ENCODE measurements around the gene EIPR1. TPM values are rescaled to one million over a fixed set of nuclear protein-coding genes. Genes with fewer than 3 reads are reported as not detected.

The EIPR1 gene
- total and polyA plus RNA-seq, 2 of the 4 experiments (the other 2 are of a cell fraction), result 46.5 to 67.4 TPM

GRCh38 chr2:3142961-3143571 is 234.6 kb downstream of the EIPR1 start:
- Histone ChIP-seq H2BK20ac (ENCODE audit: low read depth, low read length) (no peak overlapping the region), H3K9ac (ENCODE audit: low read depth, low read length) (no peak overlapping the region), H2AK5ac (ENCODE audit: low read depth, low read length) (no peak overlapping the region), H3K56ac (ENCODE audit: extremely low read depth, insufficient read depth, low read length) (no peak overlapping the region), H4K91ac (ENCODE audit: insufficient read depth, low read depth, low read length) (no peak overlapping the region), H2AK9ac (replicated peaks; ENCODE audit: low read depth, low read length, poor library complexity) (no peak overlapping the region), H4K20me1 (ENCODE audit: insufficient read depth, low read length) (no peaks in the 10 kb centered on the region), H3K36me3 (ENCODE audit: control insufficient read depth, insufficient read depth, low read length) (no peaks in the 10 kb centered on the region), H3K14ac (replicated peaks; ENCODE audit: low read depth, low read length) (no peak overlapping the region), H2BK120ac (ENCODE audit: low read depth, low read length) (no peak overlapping the region), H3K9me3 (ENCODE audit: control insufficient read depth, insufficient read depth, low read length) (no peaks in the 10 kb centered on the region; the same call in 1 of the 2 replicates), H3K4me3 (ENCODE audit: insufficient read depth, low read depth, low read length) (no peak overlapping the region), H2AFZ (replicated peaks; ENCODE audit: low read length, poor library complexity) (no peak overlapping the region), H3K9me1 (ENCODE audit: insufficient read depth, low read length) (no peaks in the 10 kb centered on the region), H3K27ac (ENCODE audit: insufficient read depth, low read length) (no peak overlapping the region), H3K4me1 (ENCODE audit: control insufficient read depth, insufficient read depth, low read length) (no peaks in the 10 kb centered on the region), H3K27me3 (ENCODE audit: control insufficient read depth, insufficient read depth, low read length) (no peaks in the 10 kb centered on the region), H2BK5ac (ENCODE audit: low read depth, low read length, poor library complexity, severe bottlenecking) (no peak overlapping the region), H4K5ac (ENCODE audit: low read depth, low read length) (no peak overlapping the region), H4K8ac (ENCODE audit: low read depth in 2 of 2, low read length in 2 of 2) (no peak overlapping the region), H3K4ac (ENCODE audit: low read depth, low read length) (no peak overlapping the region), H3K23ac (ENCODE audit: low read depth, low read length) (no peak overlapping the region), H3K4me2 (ENCODE audit: low read depth, low read length) (no peak overlapping the region), H3K18ac (ENCODE audit: low read depth, low read length) (no peak overlapping the region), H3K79me1 (ENCODE audit: low read depth in 1 of 2, low read length in 2 of 2) (no peaks in the 10 kb centered on the region), H2BK15ac (ENCODE audit: low read depth, low read length) (no peak overlapping the region)
- ATAC-seq (ENCODE audit: low read depth) (no peak), DNase-seq (no peak)
- dilution Hi-C loops (cut with HindIII; ENCODE audit: low sequenced_read_pairs, unreplicated experiment), result no loop called here
- in situ Hi-C loops (cut with MboI; ENCODE audit: low sequenced_read_pairs), result no loop called here
- intact Hi-C loops (cut with micrococcal nuclease), result no loop called here
- BruUV-seq (replicated peaks), result no TSS peak
- no peak for TF ChIP-seq BHLHE40 (IDR thresholded peaks at IDR 0.05; ENCODE audit: low read depth, low read length)
- TF ChIP-seq RFX5 (IDR thresholded peaks at IDR 0.05; ENCODE audit: low read depth, low read length), result no peak
- TF ChIP-seq SMC3 (IDR thresholded peaks at IDR 0.05; ENCODE audit: low read depth, low read length), result no peak
- no peak for TF ChIP-seq MAZ (IDR thresholded peaks at IDR 0.05; ENCODE audit: borderline replicate concordance, low read depth, low read length)
- no peak for TF ChIP-seq CHD1 (IDR thresholded peaks at IDR 0.05; ENCODE audit: low read depth, low read length)
- TF ChIP-seq POLR2A (IDR thresholded peaks at IDR 0.05; ENCODE audit: low read depth, low read length), result no peak
- TF ChIP-seq MXI1 (IDR thresholded peaks at IDR 0.05; ENCODE audit: borderline replicate concordance, low read depth, low read length), result no peak
- no peak for TF ChIP-seq NFE2L2 (IDR thresholded peaks at IDR 0.05; ENCODE audit: low read depth, low read length)
- TF ChIP-seq RCOR1 (IDR thresholded peaks at IDR 0.05; ENCODE audit: insufficient replicate concordance, low read length), result no peak
- TF ChIP-seq RAD21 (IDR thresholded peaks at IDR 0.05; ENCODE audit: low read length), result no peak
- TF ChIP-seq USF2 (IDR thresholded peaks at IDR 0.05; ENCODE audit: low read depth, low read length), result no peak
- no peak for TF ChIP-seq CEBPB (IDR thresholded peaks at IDR 0.05; ENCODE audit: low read depth, low read length)
- TF ChIP-seq FOS (IDR thresholded peaks at IDR 0.05; ENCODE audit: low read depth, low read length), result no peak
- no peak for TF ChIP-seq ELK1 (IDR thresholded peaks at IDR 0.05; ENCODE audit: borderline replicate concordance, low read depth, low read length)
- 57% methylated on average over 5 of the region's 18 CpGs; no CpG with 5 or more reads in 1 of the 2 experiments for WGBS, 2 experiments (ENCODE audit: extremely low coverage in 2 of 2, insufficient read length in 1 of 2)
- ChIA-PET POLR2A (ENCODE audit: unreplicated experiment) (no interaction called here), CTCF (no interaction called here)

All from IMR-90 (cell line).